ENCODE data around the gene STK38.

DNA sequence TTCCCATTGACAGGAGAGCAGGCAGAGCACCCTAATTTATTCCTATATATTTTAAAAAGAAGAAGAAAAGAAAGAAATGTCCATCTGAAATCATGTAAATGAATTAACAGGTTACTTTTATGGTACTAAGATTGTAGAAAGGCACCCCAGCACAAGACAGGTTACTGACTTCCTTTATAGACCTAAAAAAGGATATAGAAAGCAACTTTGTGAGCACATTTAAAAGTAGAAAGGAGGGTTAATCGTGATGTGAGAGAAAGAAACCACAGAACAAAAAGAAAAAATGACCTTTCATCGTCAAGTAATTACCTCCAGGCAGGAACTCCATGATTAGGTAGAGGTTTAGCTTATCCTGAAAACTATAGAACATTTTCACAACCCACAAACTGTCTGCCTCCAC is 29.9 kb downstream of the STK38 start:
- TF ChIP-seq GATA2 (IDR thresholded peaks at IDR 0.05; ENCODE audit: low read depth, low read length) (no peak), GATA3 (IDR thresholded peaks at IDR 0.05; ENCODE audit: low read depth, low read length) (no peak)
